ENCODE results near the gene NPHP4.

Gene NPHP4

GRCh38 chr1:5908461-5909375 is 83.5 kb downstream of the NPHP4 start:
- no peaks in the 10 kb centered on the region for H3K9me3 ChIP-seq
- no peaks in the 10 kb centered on the region for H3K4me1 ChIP-seq
- no peaks in the 10 kb centered on the region for H3K36me3 ChIP-seq (replicated peaks)
- in situ Hi-C loops (cut with MboI; ENCODE audit: low sequenced_read_pairs) = loop anchor here (25.0 kb wide), 1 partner anchor 396 kb away; no protein-coding TSS in a partner anchor
- DNase-seq (ENCODE audit: low spot score in 2 of 2) = no peak
- no peaks in the 10 kb centered on the region for H3K27me3 ChIP-seq (ENCODE audit: low read depth)
- H3K4me3 ChIP-seq = no peak overlapping the region

DNA sequence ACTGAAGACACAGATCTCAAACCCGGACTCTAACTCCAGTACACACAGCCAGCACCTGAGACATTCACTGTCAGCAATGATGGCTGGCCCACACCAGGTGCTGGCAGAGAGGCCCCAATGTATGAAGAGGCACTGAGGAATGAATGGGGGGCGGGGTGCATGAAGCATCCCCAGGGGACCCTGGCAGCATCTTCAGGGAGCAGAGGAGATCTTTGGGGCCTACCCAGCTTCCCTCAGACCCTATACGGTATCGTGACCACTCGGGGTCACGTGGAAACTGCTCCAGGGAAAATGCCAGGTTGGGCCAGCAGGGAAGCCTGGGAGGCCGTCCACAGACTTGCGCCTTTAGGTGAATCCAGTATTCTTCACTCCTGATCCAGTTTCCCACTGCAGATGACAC is 84.3 kb downstream of the NPHP4 start:
- H3K27me3 ChIP-seq (ENCODE audit: low read depth) = no peaks in the 10 kb centered on the region
- no peaks in the 10 kb centered on the region for H3K4me1 ChIP-seq
- in situ Hi-C loops (cut with MboI; ENCODE audit: low sequenced_read_pairs) = loop anchor here (25.0 kb wide), 1 partner anchor 396 kb away; no protein-coding TSS in a partner anchor
- no peak for DNase-seq (ENCODE audit: low spot score in 2 of 2)
- H3K4me3 ChIP-seq = no peak overlapping the region
- H3K9me3 ChIP-seq = no peaks in the 10 kb centered on the region
- no peaks in the 10 kb centered on the region for H3K36me3 ChIP-seq (replicated peaks)

GRCh38 chr1:5907386-5907785 is 84.8 kb downstream of the NPHP4 start:
- Histone ChIP-seq H3K4me1 (no peaks in the 10 kb centered on the region), H3K9me3 (no peaks in the 10 kb centered on the region), H3K27me3 (ENCODE audit: low read depth) (no peaks in the 10 kb centered on the region), H3K36me3 (replicated peaks) (no peaks in the 10 kb centered on the region), H3K4me3 (no peak overlapping the region)
- in situ Hi-C loops (cut with MboI; ENCODE audit: low sequenced_read_pairs) = loop anchor here (25.0 kb wide), 1 partner anchor 395 kb away; no protein-coding TSS in a partner anchor
- no peak for DNase-seq (ENCODE audit: low spot score in 2 of 2)

DNA sequence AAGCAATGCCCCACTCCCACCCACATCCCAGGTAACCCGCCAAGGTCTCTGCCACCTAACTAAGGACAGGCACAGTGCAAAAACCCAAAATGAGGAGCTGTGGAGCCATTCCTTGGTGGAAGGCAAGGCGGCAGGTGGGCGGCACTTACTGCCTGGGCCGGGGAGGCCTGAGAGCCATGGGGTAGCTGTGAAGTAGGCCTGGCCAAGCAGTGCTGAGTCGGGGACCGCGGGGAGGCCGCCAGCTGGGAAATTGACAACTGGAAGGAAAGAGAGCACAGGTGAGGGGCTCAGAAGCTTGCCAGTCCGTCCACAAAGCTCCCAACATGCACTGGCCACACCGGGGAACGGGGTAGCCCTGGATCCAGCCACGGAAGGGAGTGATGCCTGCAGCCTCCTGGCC is 85.3 kb downstream of the NPHP4 start:
- in situ Hi-C loops (cut with MboI; ENCODE audit: low sequenced_read_pairs) = loop anchor here (25.0 kb wide), 1 partner anchor 395 kb away; no protein-coding TSS in a partner anchor

GRCh38 chr1:5906116-5906515 is 86.1 kb downstream of the NPHP4 start:
- Histone ChIP-seq H3K4me1 (no peaks in the 10 kb centered on the region), H3K36me3 (replicated peaks) (no peaks in the 10 kb centered on the region), H3K9me3 (no peaks in the 10 kb centered on the region), H3K27me3 (ENCODE audit: low read depth) (no peaks in the 10 kb centered on the region), H3K4me3 (no peak overlapping the region)
- DNase-seq (ENCODE audit: low spot score in 2 of 2) = no peak
- in situ Hi-C loops (cut with MboI; ENCODE audit: low sequenced_read_pairs) = loop anchor here (25.0 kb wide), 1 partner anchor 394 kb away; no protein-coding TSS in a partner anchor

More for the DNA sequence above, 85.3 kb downstream of the NPHP4 start:
- Histone ChIP-seq H3K4me3 (no peak overlapping the region), H3K4me1 (no peaks in the 10 kb centered on the region), H3K36me3 (replicated peaks) (no peaks in the 10 kb centered on the region), H3K27me3 (ENCODE audit: low read depth) (no peaks in the 10 kb centered on the region), H3K9me3 (no peaks in the 10 kb centered on the region)
- DNase-seq (ENCODE audit: low spot score in 2 of 2) = no peak

DNA sequence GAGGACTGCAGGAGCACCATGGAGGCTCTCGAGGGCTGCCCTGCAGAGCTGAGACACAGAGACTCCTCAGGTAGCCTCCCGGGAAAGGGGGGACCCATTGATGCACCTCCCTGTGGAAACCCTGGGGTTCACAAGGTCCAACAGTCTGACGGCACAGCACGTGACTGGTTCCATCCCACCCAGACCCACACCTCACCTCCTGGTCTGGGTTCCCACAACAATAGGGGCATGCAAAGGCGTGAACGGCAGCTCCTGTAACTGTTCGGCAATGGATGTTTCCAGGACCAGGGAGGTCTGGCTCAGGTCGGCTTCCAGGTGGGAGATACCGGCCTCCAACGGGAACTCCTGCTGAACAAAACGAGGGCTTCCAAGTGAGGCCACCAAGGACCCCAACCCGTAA is 86.8 kb downstream of the NPHP4 start:
- H3K9me3 ChIP-seq = no peaks in the 10 kb centered on the region
- no peaks in the 10 kb centered on the region for H3K4me1 ChIP-seq
- H3K36me3 ChIP-seq (replicated peaks) = no peaks in the 10 kb centered on the region
- DNase-seq (ENCODE audit: low spot score in 2 of 2) = no peak
- no peak overlapping the region for H3K4me3 ChIP-seq
- in situ Hi-C loops (cut with MboI; ENCODE audit: low sequenced_read_pairs) = loop anchor here (25.0 kb wide), 1 partner anchor 393 kb away; no protein-coding TSS in a partner anchor
- no peaks in the 10 kb centered on the region for H3K27me3 ChIP-seq (ENCODE audit: low read depth)

GRCh38 chr1:5904551-5904950 is 87.7 kb downstream of the NPHP4 start:
- H3K27me3 ChIP-seq (ENCODE audit: low read depth) = no peaks in the 10 kb centered on the region
- no peaks in the 10 kb centered on the region for H3K36me3 ChIP-seq (replicated peaks)
- H3K4me1 ChIP-seq = no peaks in the 10 kb centered on the region
- no peak overlapping the region for H3K4me3 ChIP-seq
- DNase-seq (ENCODE audit: low spot score in 2 of 2) = no peak
- H3K9me3 ChIP-seq = no peaks in the 10 kb centered on the region
- in situ Hi-C loops (cut with MboI; ENCODE audit: low sequenced_read_pairs) = loop anchor here (25.0 kb wide), 1 partner anchor 392 kb away; no protein-coding TSS in a partner anchor

GRCh38 chr1:5903680-5904079 is 88.5 kb downstream of the NPHP4 start:
- Histone ChIP-seq H3K27me3 (ENCODE audit: low read depth) (no peaks in the 10 kb centered on the region), H3K9me3 (no peaks in the 10 kb centered on the region), H3K4me1 (no peaks in the 10 kb centered on the region), H3K36me3 (replicated peaks) (no peaks in the 10 kb centered on the region), H3K4me3 (no peak overlapping the region)
- in situ Hi-C loops (cut with MboI; ENCODE audit: low sequenced_read_pairs) = loop anchor here (25.0 kb wide), 1 partner anchor 391 kb away; no protein-coding TSS in a partner anchor
- no peak for DNase-seq (ENCODE audit: low spot score in 2 of 2)

DNA sequence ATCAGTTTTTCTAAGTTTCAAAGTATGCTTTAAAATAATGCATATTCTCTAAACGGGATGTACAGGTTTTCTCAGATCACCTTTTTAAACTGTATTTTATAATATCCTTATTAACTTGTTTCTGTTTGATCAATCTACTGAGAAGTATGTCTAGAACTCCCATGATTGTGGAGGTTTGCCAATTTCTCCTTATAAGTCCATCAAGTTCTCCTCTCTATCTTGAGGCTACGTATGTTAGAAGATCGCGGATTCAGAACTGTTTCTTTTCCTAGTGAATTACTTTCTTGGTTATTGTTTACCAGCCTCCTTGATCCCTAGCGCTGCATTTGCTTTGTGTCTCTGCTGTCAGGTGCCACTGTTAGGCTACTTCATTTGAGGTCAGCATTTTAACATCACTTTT is 89.2 kb downstream of the NPHP4 start:
- Histone ChIP-seq H3K27me3 (ENCODE audit: low read depth) (no peaks in the 10 kb centered on the region), H3K4me3 (no peak overlapping the region), H3K4me1 (no peaks in the 10 kb centered on the region), H3K36me3 (replicated peaks) (no peaks in the 10 kb centered on the region), H3K9me3 (no peaks in the 10 kb centered on the region)
- no peak for DNase-seq (ENCODE audit: low spot score in 2 of 2)
- in situ Hi-C loops (cut with MboI; ENCODE audit: low sequenced_read_pairs) = loop anchor here (25.0 kb wide), 1 partner anchor 391 kb away; no protein-coding TSS in a partner anchor

GRCh38 chr1:5901841-5902240 is 90.4 kb downstream of the NPHP4 start:
- H3K27me3 ChIP-seq (ENCODE audit: low read depth) = no peaks in the 10 kb centered on the region
- in situ Hi-C loops (cut with MboI; ENCODE audit: low sequenced_read_pairs) = loop anchor here (25.0 kb wide), 1 partner anchor 390 kb away; no protein-coding TSS in a partner anchor
- no peaks in the 10 kb centered on the region for H3K36me3 ChIP-seq (replicated peaks)
- DNase-seq (ENCODE audit: low spot score in 2 of 2) = no peak
- H3K9me3 ChIP-seq = no peaks in the 10 kb centered on the region
- H3K4me3 ChIP-seq = no peak overlapping the region
- H3K4me1 ChIP-seq = peaks cover 7% of the 10 kb centered on the region

DNA sequence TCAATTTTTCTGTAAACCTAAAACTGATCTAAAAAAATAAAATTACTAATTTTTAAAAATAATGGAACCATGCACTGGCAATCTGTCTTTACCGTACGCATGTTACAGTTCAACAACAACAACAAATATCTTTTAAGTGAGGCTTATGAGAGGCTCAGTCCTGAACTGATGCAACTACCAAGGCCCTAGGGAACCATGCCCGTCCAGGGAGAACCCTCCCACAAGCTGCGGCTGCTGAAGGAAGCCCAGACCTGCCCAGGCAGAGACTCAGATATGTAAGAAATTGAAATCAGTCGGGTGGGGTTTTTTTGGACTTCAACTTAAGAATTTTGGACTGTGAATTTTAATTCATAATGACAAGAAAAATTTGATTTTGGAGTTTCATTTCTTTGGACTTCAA is 91.1 kb downstream of the NPHP4 start:
- Histone ChIP-seq H3K9me3 (no peaks in the 10 kb centered on the region), H3K36me3 (replicated peaks) (no peaks in the 10 kb centered on the region), H3K4me1 (peaks cover 13% of the 10 kb centered on the region), H3K27me3 (ENCODE audit: low read depth) (no peaks in the 10 kb centered on the region), H3K4me3 (no peak overlapping the region)
- DNase-seq (ENCODE audit: low spot score in 2 of 2) = no peak
- in situ Hi-C loops (cut with MboI; ENCODE audit: low sequenced_read_pairs) = loop anchor here (25.0 kb wide), 1 partner anchor 389 kb away; no protein-coding TSS in a partner anchor

- in situ Hi-C loops (cut with MboI; ENCODE audit: low sequenced_read_pairs) = no loop called here
- no peak for DNase-seq (ENCODE audit: low spot score in 2 of 2)
- Histone ChIP-seq H3K4me3 (no peak overlapping the region), H3K4me1 (peaks cover 14% of the 10 kb centered on the region), H3K27me3 (ENCODE audit: low read depth) (no peaks in the 10 kb centered on the region), H3K9me3 (no peaks in the 10 kb centered on the region), H3K36me3 (replicated peaks) (no peaks in the 10 kb centered on the region)
Observed at GRCh38 chr1:5898266-5898665, 94.0 kb downstream of the NPHP4 start.

DNA sequence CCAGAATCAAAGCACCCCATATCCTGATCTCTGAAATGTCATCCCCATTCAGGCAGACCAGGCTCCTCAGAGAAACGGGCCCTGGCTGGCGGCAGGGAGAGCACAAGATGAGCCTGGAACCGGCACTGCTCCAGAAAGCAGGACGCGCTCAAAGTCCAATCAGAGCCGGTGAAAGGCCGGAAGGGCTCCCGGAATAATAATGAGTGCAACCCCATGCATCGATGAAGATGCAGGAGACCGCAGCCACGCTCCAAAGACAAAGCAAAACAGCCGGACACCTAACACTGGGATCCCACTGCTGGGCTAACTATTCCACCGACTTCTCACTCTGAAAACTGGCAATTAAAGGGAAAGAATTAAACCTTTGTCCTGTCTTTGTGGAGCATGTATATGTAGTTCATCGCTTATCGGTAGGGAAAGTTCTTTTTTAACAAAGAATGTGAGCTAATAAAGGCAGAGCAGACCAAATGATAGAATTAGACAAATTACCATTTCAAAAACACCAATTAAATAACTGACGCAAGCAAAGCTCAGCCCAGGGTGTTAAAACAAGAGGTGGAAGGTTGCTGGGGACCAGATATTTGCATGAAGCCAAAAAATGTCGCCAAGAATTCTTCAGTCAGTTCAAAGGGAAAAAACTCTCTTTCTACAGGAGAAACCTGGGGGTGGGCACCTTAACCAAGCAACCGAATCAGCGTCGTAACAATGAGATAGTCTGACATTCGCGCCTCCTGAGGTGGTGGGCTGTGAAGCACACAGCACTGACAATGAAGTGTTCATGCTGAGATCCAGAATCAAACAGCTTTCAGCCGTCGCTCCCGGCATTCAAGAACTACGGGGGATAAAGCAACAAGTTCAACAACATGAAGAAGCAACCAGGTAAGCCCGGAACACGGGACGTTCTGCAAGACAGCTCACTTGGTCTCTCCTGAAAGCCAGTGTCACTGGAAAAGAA is 95.2 kb downstream of the NPHP4 start:
- DNase-seq (ENCODE audit: low spot score in 2 of 2) = peak; percentile 61 to 69
- Histone ChIP-seq H3K4me1 (peaks cover 14% of the 10 kb centered on the region), H3K27me3 (ENCODE audit: low read depth) (no peaks in the 10 kb centered on the region), H3K9me3 (no peaks in the 10 kb centered on the region), H3K4me3 (no peak overlapping the region), H3K36me3 (replicated peaks) (no peaks in the 10 kb centered on the region)
- in situ Hi-C loops (cut with MboI; ENCODE audit: low sequenced_read_pairs) = no loop called here

Data from HAP-1 (cell line).